C4-2B (cell line): ENCODE results near the gene TPBGL.

ENCODE experiments used
- H3K27ac ChIP-seq: fragments of 450-650 bp; 2 replicates; pipeline ENCODE4 v1.5.1; 2017
- ZFX ChIP-seq: fragments of 450-650 bp; IDR thresholded peaks from 2 replicates; pipeline ENCODE4 v1.6.1; 2017
- TF ChIP-seq, protein P1 (sequence below): fragments of 450-650 bp; conservative IDR thresholded peaks from 2 replicates; pipeline ENCODE4 v1.5.1; 2017; ENCODE audit warnings: mild to moderate bottlenecking

The TPBGL gene

DNA sequence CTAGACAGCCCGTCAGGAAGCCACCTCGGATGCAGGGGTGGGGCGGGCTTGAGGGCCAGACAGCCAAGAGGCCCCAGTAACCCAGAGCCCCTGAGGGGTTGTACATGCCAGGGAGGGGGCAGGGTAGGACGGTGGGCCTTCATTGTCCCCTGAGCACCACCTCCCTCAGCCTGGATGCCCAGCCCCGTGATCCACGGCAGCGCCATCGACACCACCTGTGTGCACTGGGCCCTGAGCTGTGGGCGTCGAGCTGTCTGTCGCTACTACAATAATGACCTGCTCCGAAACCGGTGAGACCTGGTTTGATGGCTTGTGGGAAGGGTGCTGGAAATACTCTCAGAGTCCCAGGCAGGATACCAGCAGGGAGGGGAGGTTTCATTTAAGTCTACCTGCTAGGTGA, 37.4 kb upstream of the TPBGL start:
- no peak overlapping the region for H3K27ac ChIP-seq
- TF ChIP-seq, protein P1, sequence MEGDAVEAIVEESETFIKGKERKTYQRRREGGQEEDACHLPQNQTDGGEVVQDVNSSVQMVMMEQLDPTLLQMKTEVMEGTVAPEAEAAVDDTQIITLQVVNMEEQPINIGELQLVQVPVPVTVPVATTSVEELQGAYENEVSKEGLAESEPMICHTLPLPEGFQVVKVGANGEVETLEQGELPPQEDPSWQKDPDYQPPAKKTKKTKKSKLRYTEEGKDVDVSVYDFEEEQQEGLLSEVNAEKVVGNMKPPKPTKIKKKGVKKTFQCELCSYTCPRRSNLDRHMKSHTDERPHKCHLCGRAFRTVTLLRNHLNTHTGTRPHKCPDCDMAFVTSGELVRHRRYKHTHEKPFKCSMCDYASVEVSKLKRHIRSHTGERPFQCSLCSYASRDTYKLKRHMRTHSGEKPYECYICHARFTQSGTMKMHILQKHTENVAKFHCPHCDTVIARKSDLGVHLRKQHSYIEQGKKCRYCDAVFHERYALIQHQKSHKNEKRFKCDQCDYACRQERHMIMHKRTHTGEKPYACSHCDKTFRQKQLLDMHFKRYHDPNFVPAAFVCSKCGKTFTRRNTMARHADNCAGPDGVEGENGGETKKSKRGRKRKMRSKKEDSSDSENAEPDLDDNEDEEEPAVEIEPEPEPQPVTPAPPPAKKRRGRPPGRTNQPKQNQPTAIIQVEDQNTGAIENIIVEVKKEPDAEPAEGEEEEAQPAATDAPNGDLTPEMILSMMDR, result no peak
- no peak for TF ChIP-seq ZFX

DNA sequence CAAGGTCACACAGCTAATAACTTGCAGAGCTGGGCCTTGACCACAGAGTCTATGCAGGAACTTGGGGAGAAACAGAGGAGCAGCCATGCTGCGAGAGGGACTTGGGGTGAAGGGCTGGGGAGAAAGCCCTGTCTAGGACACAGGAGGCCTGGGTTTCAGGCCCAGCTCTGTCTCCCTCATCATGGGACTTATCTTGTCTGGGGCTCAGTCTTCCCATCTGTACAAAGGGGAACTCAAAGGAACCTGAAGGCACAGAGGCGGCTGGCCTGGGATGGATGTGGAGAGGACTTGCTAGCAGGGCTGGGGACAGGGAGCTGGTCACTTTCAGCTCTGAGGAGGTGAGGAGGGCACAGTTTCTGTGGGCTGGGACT, 36.9 kb upstream of the TPBGL start:
- TF ChIP-seq, protein P1, result no peak
- no peak for TF ChIP-seq ZFX
- H3K27ac ChIP-seq, result no peak overlapping the region

DNA sequence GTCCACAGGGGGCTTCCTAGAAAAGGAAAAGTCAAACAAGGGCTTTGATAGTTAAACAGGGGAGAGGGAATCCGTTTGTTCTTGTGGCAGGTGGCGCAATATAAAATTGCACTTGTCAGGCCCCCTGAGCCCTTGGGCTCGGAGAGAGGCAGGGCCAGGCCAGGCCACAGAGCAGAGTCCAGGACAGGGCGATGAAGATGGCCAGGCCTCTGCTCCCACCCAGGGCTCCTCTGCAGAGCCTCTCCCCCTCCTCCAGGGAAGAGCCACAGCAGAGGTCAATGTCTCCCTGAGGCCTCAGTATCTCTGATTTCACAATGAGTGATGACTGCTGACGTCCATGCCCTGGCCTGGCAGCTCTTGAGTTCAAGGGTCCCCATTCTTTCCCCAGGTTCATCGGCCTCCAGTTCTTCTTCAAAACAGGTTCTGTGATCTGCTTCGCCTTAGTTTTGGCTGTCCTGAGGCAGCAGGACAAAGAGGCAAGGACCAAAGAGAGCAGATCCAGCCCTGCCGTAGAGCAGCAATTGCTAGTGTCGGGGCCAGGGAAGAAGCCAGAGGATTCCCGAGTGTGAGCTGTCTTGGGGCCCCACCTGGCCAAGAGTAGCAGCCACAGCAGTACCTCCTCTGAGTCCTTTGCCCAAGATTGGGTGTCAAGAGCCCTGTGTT, 36.4 kb upstream of the TPBGL start:
- no peak overlapping the region for H3K27ac ChIP-seq
- TF ChIP-seq ZFX, result no peak
- TF ChIP-seq, protein P1, result no peak

DNA sequence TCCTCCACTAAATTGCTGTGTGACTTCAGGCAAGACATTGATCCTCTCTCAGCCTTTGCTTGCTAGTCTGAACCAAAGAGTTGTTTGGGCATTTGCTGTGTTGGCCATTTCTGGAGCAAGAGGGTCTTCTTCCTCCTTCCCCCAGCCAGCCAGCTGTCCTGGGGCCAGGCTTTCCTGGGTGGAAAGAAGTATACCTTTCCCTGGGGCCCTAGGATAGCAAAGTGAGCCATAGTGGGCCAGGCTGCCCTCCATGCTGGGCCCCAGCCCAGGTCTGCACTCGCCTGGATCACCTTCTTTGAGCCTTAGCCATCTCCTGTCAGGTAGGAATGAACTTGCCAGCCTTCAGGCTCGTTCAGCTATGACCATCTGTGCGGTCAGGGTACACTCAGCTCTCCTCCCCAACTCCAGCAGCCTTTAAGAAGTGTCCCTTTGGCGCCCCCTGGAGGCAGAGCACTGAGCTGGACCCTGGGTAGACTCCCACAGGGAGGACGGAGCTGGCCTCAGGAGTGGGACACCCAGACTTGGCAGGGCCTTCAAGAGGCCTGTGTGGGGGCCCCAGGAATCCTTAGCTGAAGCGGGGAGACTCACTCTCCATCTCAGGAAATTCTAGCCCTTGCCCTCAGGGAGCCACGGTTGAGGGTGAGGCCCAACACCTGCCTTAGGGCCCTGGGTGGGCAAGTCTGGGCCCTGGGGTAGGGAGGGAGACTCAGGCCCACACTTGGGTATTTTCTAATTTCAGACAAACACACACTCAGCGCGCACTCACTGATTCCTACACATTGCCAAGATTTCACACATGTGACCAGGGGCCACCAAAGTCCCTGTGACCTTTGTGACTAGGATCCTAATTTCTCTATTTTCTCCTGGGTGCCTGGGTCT, 35.6 kb upstream of the TPBGL start:
- no peak overlapping the region for H3K27ac ChIP-seq
- TF ChIP-seq, protein P1, result peak; percentile 92
- no peak for TF ChIP-seq ZFX

DNA sequence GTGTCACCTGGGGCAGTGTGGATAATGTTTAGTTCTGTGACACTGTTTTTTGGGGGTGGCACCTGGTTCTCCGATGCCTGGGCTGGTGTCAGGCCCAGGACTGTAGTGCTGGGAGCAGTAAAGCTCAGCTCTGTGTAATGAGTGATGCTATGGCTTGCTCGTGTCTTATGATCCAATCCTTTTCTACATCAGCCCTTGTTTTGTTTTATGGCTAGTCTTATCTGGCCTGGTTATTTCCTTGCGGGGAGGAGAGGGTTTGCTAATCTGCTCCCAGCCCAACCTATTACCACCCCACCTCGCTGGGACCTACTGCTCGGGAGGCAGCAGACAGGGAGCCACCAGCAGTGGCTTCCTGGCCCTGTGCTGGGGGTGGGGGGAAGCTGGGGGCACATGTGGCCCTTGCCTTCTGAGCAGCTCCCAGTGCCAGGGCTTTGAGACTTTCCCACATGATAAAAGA, 35.0 kb upstream of the TPBGL start:
- H3K27ac ChIP-seq, result no peak overlapping the region
- TF ChIP-seq ZFX, result no peak
- TF ChIP-seq, protein P1, result no peak

DNA sequence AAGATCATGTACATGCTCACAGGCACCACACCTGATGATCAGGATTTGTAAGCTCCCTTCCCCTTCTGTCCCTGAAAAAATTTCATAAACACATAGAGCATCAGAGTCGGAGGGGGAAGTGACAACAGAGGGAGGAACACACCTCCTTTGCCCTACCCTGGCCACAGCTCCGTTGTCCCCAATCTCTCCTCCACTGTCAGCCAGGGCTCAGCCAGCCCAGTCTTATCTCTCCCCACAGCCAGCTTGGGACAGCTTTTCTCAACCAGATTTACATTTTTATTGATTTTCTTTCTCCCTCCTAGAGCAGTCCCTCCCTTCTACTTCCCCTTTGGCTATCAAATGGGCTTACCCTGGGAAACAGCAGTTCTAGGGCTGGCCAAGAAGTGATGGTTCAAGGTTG, 32.1 kb upstream of the TPBGL start:
- no peak for TF ChIP-seq ZFX
- TF ChIP-seq, protein P1, result no peak
- no peak overlapping the region for H3K27ac ChIP-seq

DNA sequence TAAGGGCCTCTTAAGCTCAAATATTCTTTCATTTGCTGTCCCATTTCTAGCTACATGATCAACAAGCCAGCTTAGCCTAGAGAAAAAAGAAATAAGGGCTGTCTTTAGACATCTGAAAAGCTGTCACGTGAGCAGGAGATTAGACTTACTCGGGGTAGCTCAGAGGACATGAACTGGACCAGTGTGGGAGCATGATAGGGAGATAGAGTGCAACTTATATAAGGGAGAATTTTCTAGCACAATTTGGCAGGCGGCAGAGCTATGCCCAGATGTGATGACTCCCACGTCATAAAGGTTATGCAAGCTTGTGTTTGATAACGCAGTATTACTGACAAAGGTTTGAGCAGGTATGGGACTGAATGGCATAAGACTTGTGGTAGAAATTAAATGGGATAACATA, 28.2 kb upstream of the TPBGL start:
- no peak overlapping the region for H3K27ac ChIP-seq
- TF ChIP-seq ZFX, result no peak
- TF ChIP-seq, protein P1, result no peak
